ENCODE data around the gene FAM81A.

DNA sequence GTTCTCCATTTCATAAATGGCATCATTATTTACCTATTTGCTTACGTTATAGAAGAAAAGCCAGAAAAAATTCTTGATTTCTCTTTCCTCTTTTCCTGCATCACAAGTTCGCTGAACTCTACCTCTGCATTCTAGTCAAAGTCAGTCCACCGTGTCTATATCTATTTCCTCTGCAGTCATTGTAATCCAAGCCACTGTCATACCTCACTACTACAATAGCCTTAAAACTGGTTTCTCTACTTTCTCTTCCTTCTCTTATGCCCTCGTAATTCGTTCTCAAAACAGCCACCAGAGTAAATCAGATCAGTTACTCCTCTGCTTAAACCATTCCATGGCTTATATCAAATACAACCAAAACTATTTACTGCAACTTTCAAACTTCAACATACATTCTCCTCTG, 13.4 kb upstream of the FAM81A start:
- TF ChIP-seq, protein P1, sequence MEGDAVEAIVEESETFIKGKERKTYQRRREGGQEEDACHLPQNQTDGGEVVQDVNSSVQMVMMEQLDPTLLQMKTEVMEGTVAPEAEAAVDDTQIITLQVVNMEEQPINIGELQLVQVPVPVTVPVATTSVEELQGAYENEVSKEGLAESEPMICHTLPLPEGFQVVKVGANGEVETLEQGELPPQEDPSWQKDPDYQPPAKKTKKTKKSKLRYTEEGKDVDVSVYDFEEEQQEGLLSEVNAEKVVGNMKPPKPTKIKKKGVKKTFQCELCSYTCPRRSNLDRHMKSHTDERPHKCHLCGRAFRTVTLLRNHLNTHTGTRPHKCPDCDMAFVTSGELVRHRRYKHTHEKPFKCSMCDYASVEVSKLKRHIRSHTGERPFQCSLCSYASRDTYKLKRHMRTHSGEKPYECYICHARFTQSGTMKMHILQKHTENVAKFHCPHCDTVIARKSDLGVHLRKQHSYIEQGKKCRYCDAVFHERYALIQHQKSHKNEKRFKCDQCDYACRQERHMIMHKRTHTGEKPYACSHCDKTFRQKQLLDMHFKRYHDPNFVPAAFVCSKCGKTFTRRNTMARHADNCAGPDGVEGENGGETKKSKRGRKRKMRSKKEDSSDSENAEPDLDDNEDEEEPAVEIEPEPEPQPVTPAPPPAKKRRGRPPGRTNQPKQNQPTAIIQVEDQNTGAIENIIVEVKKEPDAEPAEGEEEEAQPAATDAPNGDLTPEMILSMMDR (optimal IDR thresholded peaks at IDR 0.05 in 1 of 3, IDR thresholded peaks at IDR 0.05 in 1 of 3, conservative IDR thresholded peaks at IDR 0.05 in 1 of 3; ENCODE audit: extremely low read depth in 1 of 3, insufficient read depth in 2 of 3, low read length in 3 of 3): no peak
- TF ChIP-seq EZH2 (IDR thresholded peaks at IDR 0.05; ENCODE audit: low read length): no peak
